Measurements from ENCODE around the gene CRHR1.

GRCh38 chr17:45854209-45854608 lies 70.1 kb downstream of the CRHR1 start:
- TF ChIP-seq GATA2 (IDR thresholded peaks at IDR 0.05; ENCODE audit: low read depth, low read length) (no peak), GATA3 (IDR thresholded peaks at IDR 0.05; ENCODE audit: low read depth, low read length) (no peak)
